Suprapubic skin (tissue), 4 donors: Measurements from ENCODE around the gene BCAS4.

Experiments used
- CTCF ChIP-seq, 2 donors: fragments of 200-600 bp in 1 of 2; fragments of 450-650 bp in 1 of 2; sonication (generic) in 1 of 2; IDR thresholded peaks; one replicate each; pipeline ENCODE4 v1.5.1; 2016 to 2019; ENCODE audit warnings: antibody characterized with exemption in 2 of 2, mild to moderate bottlenecking in 1 of 2, moderate library complexity in 1 of 2
- EP300 ChIP-seq: sonication (generic); formaldehyde crosslinking; IDR thresholded peaks from one replicate; pipeline ENCODE4 v1.6.1; 2017; ENCODE audit warnings: antibody characterized with exemption
- POLR2A ChIP-seq, 2 donors: fragments of 450-650 bp; IDR thresholded peaks; one replicate each; pipeline ENCODE4 v1.6.1; 2017; ENCODE audit warnings: antibody characterized with exemption in 2 of 2, mild to moderate bottlenecking in 2 of 2, moderate library complexity in 2 of 2
- POLR2AphosphoS5 ChIP-seq, 3 donors: sonication (generic); formaldehyde crosslinking; IDR thresholded peaks; one replicate each; pipeline ENCODE4 v1.6.1; 2017; ENCODE audit warnings: antibody characterized with exemption in 3 of 3

GRCh38 chr20:50756447-50756846, 38.4 kb upstream of the BCAS4 start:
- TF ChIP-seq CTCF (IDR thresholded peaks at IDR 0.05) = no peak
- no peak for TF ChIP-seq EP300
- TF ChIP-seq POLR2AphosphoS5 (IDR thresholded peaks at IDR 0.05) = no peak
- no peak for TF ChIP-seq POLR2A (IDR thresholded peaks at IDR 0.05)
